DND-41 (cell line): Measurements from ENCODE around the gene B4GALT3.

Experiments
- ATAC-seq: fragments of 200-7000 bp; cut with Tn5 transposase; 3 replicates; pipeline ENCODE4 v1.9.1; 2021; ENCODE audit warnings: low read depth; ENCODE audit not compliant: insufficient read depth
- DNase-seq: peaks from one replicate; pipeline ENCODE4 v3.0.0-alpha.2; 2020
- H2AFZ ChIP-seq: 2 replicates; pipeline ENCODE4 v1.6.0; 2012; ENCODE audit warnings: low read depth, low read length
- H3K27ac ChIP-seq: 2 replicates; pipeline ENCODE4 v1.5.1; 2012; ENCODE audit warnings: low read length, inconsistent platforms
- H3K27me3 ChIP-seq: fragments of 200-600 bp; sonication (generic); 2 replicates; pipeline ENCODE4 v1.6.0; 2012; ENCODE audit warnings: low read length, mild to moderate bottlenecking, inconsistent platforms; ENCODE audit not compliant: insufficient read depth, poor library complexity
- H3K36me3 ChIP-seq: 2 replicates; pipeline ENCODE4 v1.5.1; 2012; ENCODE audit warnings: low read length, inconsistent platforms; ENCODE audit not compliant: insufficient read depth
- H3K4me1 ChIP-seq: 2 replicates; pipeline ENCODE4 v1.5.1; 2012; ENCODE audit warnings: mild to moderate bottlenecking, low read length; ENCODE audit not compliant: insufficient read depth
- H3K4me2 ChIP-seq: 2 replicates; pipeline ENCODE4 v1.6.0; 2012; ENCODE audit warnings: mild to moderate bottlenecking, moderate library complexity, low read length, inconsistent platforms; ENCODE audit not compliant: insufficient read depth
- H3K4me3 ChIP-seq, 2 experiments: fragments of 200-600 bp in 1 of 2; shearing (Covaris generic) in 1 of 2; 2 replicates each; pipeline ENCODE4 v1.5.1; 2012 to 2016; ENCODE audit warnings: inconsistent platforms in 2 of 2, low read length in 2 of 2, mild to moderate bottlenecking in 2 of 2, low read depth in 1 of 2, moderate library complexity in 1 of 2
- H3K79me2 ChIP-seq: 2 replicates; pipeline ENCODE4 v1.6.0; 2012; ENCODE audit warnings: low read length, inconsistent platforms; ENCODE audit not compliant: insufficient read depth
- H3K9ac ChIP-seq: 2 replicates; pipeline ENCODE4 v1.6.0; 2012; ENCODE audit warnings: low read depth, mild to moderate bottlenecking, inconsistent platforms, low read length, moderate library complexity
- H3K9me3 ChIP-seq: 2 replicates; pipeline ENCODE4 v1.5.1; 2012; ENCODE audit warnings: low read length, moderate library complexity, mild to moderate bottlenecking, inconsistent platforms; ENCODE audit not compliant: insufficient read depth, severe bottlenecking
- H4K20me1 ChIP-seq: 2 replicates; pipeline ENCODE4 v1.6.0; 2012; ENCODE audit warnings: low read length; ENCODE audit not compliant: insufficient read depth
- CTCF ChIP-seq: IDR thresholded peaks from 2 replicates; pipeline ENCODE4 v1.5.1; 2012; ENCODE audit warnings: borderline replicate concordance, low read length, moderate library complexity, mild to moderate bottlenecking; ENCODE audit not compliant: poor library complexity, severe bottlenecking; ENCODE audit errors: extremely low read depth
- EZH2 ChIP-seq: IDR thresholded peaks from 3 replicates; pipeline ENCODE4 v1.6.1; 2012; ENCODE audit warnings: borderline replicate concordance, low read depth, mild to moderate bottlenecking, moderate library complexity, low read length, inconsistent platforms; ENCODE audit not compliant: severe bottlenecking

B4GALT3 gene

GRCh38 chr1:161132410-161133219, 44.7 kb downstream of the B4GALT3 start, which contains the start of gene DEDD:
Gene DEDD (minus strand): TSS chr1:161132667. CDS start chr1:161124462, 8,205 bp downstream.
- Histone ChIP-seq H3K27me3 (no peaks in the 10 kb centered on the region), H3K79me2 (peaks cover 76% of the 10 kb centered on the region), H3K9ac (peak within 1 kb of the TSS; percentile 82), H2AFZ (peak within 1 kb of the TSS; percentile 97), H4K20me1 (no peaks in the 10 kb centered on the region), H3K4me1 (peaks cover 50% of the 10 kb centered on the region), H3K36me3 (peaks cover 31% of the 10 kb centered on the region), H3K27ac (peak within 1 kb of the TSS; percentile 93), H3K4me2 (peak within 1 kb of the TSS; percentile 69), H3K9me3 (no peaks in the 10 kb centered on the region), H3K4me3 (peak within 1 kb of the TSS; percentile 64 to 77)
- peak; percentile 96 for DNase-seq
- TF ChIP-seq EZH2 (no peak), CTCF (peak; percentile 21)
- ATAC-seq: peak; percentile 96

GRCh38 chr1:161131523-161132409, 45.5 kb downstream of the B4GALT3 start:
- Histone ChIP-seq H3K4me3 (peak overlapping the region; percentile 64 to 77), H3K27me3 (no peaks in the 10 kb centered on the region), H3K9me3 (no peaks in the 10 kb centered on the region), H3K9ac (peak overlapping the region; percentile 82), H3K4me2 (peak overlapping the region; percentile 69), H3K36me3 (peaks cover 39% of the 10 kb centered on the region), H4K20me1 (no peaks in the 10 kb centered on the region), H3K27ac (peak overlapping the region; percentile 93), H3K79me2 (peaks cover 84% of the 10 kb centered on the region), H3K4me1 (peaks cover 50% of the 10 kb centered on the region), H2AFZ (peak overlapping the region; percentile 97)
- no peak for DNase-seq
- no peak for TF ChIP-seq EZH2
- TF ChIP-seq CTCF: no peak
- peak; percentile 34; the same call in 2 of the 3 replicates for ATAC-seq

- TF ChIP-seq CTCF: no peak
- no peak for TF ChIP-seq EZH2
Measured at GRCh38 chr1:161130266-161130665, 47.0 kb downstream of the B4GALT3 start.

More at GRCh38 chr1:161130266-161130665, 47.0 kb downstream of the B4GALT3 start:
- Histone ChIP-seq H3K4me2 (peak overlapping the region; percentile 69; the same call in 1 of the 2 replicates), H3K36me3 (peaks cover 44% of the 10 kb centered on the region), H3K4me1 (peaks cover 50% of the 10 kb centered on the region), H3K9me3 (no peaks in the 10 kb centered on the region), H3K4me3 (no peak overlapping the region), H4K20me1 (no peaks in the 10 kb centered on the region), H2AFZ (no peak overlapping the region), H3K79me2 (peaks cover 93% of the 10 kb centered on the region), H3K9ac (no peak overlapping the region; the same call in 1 of the 2 replicates), H3K27ac (no peak overlapping the region), H3K27me3 (no peaks in the 10 kb centered on the region)
- DNase-seq (no peak), ATAC-seq (no peak)
